ENCODE data around the gene PIANP.
"Not testable (repeated sequence)": the region's sequence is repeated elsewhere in the genome, so short reads cannot be mapped to it uniquely, and the experiment has no call there.

Gene PIANP, protein sequence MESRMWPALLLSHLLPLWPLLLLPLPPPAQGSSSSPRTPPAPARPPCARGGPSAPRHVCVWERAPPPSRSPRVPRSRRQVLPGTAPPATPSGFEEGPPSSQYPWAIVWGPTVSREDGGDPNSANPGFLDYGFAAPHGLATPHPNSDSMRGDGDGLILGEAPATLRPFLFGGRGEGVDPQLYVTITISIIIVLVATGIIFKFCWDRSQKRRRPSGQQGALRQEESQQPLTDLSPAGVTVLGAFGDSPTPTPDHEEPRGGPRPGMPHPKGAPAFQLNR

DNA sequence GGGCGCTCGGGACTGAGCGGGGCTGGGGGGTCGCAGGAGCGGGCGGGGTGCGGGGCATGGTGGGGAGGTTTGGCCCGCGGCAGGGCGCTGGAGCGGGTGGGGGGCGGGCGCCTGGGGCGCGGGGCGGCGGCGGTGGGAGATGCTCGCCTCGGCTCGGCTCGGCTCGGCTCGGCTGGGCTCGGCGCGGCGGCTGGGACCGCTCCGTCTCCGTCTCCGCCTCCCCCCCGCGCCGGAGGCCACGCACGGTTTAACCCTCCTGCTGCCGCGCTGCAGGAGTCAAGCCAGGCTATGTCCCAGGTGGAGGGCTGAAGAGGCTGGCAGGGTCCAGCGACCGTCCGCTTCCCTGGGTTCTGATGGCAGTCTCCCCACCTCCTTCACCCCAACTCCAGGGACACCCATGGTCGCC is at the start of gene PIANP:
Gene PIANP (minus strand): TSS at position 170 of the 406 bp plus-strand sequence. CDS start 2,754 bp downstream, outside the sequence.
- DNase-seq: no peak

DNA sequence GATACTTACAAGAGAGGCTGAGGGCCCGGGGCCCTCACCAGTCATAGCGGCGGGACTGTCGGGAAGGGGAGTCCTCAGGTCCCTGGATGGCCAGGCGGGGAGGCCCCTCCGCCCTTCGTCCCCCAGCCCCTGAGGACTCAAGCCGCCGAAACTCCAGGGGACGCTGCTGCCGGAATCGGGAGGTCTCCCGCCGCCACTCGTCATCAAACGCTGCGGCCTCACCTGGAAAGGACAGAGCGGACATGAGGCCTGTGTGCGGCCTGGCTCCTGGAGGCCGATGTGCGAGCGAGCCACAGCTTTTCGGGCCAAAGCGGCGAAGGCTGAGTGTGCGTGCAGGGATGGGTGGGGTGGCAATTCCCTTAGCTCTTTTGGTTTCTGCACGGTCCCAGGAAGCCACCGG is 48.1 kb upstream of the PIANP start:
- DNase-seq: no peak

DNA sequence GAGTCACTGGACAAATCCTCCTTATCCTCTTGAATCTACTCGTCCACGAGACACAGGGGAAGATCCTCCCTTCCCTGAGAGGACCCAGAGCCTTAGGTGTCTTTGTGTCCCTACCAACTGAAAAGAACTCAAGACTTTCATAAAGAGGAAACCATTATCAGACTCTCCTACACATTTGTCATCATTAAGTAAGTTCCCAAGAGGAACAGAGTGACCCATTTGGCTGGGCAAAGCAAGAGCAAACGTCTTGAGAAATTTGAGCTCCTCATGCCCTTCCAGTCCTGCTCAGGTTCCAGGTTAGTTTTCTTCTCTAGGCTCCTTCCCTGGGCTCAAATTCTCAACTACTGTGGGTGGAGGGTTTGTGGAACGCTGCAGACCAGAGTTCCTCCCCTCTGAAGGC is 46.6 kb upstream of the PIANP start:
- no peak for DNase-seq

GRCh38 chr12:6745741-6746525 is 45.3 kb upstream of the PIANP start:
- DNase-seq: peak; percentile 18

DNA sequence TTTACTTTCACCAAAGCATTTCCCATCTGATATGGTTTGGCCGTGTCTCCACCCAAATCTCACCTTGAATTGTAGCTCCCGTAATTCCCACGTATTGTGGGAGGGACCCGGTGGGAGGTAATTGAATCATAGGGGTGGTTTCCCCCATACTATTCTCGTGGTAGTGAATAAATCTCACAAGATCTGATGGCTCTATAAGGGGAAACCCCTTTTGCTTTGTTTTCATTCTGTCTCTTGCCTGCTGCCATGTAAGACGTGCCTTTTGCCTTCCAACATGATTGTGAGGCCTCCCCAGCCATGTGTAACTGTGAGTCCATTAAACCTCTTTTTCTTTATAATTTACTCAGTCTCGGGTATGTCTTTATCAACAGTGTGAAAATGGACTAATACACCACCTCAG is 42.7 kb upstream of the PIANP start:
- not testable (repeated sequence) for DNase-seq

- DNase-seq: peak; percentile 14
Measured at GRCh38 chr12:6742834-6743233, 42.2 kb upstream of the PIANP start.

DNA sequence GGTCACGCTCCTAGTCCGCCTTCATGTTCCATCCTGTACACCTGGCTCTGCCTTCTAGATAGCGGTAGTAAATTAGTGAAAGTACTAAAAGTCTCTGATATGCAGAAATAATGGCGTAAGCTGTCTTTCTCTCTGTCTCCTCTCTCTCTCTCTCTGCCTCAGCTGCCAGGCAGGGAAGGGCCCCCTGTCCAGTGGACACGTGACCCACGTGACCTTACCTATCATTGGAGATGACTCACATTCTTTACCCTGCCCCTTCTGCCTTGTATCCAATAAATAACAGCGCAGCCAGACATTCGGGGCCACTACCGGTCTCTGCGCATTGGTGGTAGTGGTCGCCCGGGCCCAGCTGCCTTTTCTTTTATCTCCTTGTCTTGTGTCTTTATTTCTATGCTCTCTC is 41.5 kb upstream of the PIANP start:
- not testable (repeated sequence) for DNase-seq

DNA sequence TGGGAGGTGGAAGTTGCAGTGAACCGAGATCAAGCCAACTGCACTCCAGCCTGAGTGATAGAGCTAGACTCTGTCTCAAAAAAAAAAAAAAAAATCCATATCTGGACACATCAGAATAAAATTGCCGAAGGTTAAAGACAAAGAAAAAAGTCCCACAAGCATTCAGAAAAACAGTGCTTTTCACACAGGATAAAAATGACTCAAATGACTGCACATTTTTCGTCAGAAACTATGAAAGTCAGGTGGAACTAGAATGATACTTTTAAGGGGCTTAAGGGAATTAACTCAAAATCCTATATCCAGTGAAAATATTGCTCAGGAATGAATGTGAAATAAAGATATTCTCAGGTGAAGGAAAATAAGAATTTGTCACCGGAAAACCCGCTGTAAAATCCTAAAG is 36.1 kb upstream of the PIANP start:
- no peak for DNase-seq

DNA sequence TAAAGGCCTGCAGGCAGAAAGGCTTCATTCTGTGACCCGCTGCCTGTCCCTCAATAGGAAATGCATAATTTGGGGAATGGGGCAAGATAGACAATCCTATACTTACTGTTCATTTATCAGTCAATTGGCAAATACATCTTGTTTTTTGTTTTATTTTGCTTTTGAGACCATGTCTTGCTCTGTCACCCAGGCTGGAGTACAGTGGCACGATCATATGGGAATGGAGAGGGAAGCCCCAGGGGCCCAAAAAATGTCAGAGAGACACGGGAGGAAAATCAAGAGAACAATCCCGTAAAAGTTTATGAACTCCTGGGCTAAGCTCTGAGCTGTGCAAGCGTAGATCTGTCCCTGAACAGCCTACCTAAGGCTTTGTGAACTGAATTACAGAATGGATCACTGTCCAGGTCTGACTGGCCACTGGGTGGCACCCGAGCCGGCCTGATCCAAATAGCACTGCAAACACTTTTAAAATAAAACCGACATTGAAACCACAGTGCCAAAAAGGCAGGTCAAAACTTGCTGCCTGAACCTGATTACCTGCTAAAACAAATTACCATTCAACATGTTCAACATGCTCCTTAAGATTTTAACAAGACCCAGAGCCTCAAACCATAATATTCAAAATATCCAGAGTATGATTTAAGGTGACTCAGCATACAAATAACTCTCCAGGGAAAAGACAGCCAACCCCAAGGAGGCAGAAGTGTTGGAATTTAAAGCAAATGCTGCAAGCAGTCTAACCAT is 35.0 kb upstream of the PIANP start:
- peak; percentile 27 for DNase-seq

GRCh38 chr12:6734506-6735387 is 34.1 kb upstream of the PIANP start:
- DNase-seq: no peak

DNA sequence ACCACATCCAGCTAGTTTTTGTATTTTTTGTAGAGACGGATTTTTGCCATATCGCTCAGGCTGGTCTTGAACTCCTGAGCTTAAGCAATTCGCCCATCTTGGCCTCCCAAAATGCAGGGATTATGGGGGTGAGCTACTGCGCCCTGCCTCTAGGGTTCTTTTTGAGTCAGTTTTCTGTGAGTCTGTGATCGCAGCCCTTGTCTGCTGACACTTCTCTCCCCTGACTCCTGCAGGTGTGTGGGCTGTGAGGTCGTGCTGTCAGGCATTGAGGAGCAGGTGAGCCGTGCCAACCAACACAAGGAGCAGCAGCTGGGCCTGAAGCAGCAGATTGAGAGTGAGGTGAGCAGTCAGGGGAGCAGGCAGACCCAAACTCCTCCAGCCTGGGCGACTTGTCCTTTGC is 29.6 kb upstream of the PIANP start:
- DNase-seq: no peak

DNA sequence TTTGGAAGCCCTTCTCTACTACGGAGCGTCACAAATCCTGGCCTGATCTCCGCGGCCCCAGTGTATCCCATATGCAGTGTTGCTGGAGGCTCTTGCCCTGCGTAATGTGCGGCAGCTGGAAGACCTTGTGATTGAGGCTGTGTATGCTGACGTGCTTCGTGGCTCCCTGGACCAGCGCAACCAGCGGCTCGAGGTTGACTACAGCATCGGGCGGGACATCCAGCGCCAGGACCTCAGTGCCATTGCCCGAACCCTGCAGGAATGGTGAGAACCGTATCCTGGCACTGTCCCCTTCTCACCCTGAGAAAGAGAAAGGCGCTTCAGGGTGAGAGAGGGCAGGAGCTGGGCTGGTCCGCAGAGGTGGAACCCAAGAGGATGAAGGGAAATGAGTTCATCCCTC is 28.6 kb upstream of the PIANP start:
- DNase-seq: no peak

DNA sequence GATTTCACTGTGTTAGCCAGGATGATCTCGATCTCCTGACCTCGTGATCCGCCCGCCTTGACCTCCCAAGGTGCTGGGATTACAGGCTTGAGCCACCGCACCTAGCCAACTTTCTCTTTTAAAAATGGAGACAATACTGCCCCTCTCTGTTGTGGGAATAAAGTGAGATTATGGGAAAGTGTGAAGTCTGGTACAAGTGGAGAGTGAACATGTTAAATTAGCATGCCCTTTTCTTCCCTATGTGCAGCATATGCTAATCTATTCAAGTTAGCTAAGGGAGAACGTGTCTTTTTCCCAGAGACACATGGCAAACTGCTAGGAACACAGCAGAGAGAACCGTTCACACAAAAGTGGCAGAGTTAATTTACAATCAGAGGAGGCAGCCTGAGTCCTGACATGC is 24.7 kb upstream of the PIANP start:
- no peak for DNase-seq

DNA sequence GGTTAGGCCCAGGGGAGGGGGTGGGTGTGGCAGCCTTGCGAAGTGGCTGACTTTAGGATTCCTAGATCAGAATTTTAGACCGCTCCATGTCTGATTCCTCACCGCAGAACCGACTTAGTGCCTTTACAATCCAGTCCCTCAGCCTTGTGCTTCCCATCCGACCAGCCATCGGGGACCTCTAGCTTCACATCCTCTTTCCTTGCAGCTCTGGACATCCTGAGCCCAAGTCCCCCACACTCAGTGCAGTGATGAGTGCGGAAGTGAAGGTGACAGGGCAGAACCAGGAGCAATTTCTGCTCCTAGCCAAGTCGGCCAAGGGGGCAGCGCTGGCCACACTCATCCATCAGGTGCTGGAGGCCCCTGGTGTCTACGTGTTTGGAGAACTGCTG is 23.8 kb upstream of the PIANP start:
- peak; percentile 42 for DNase-seq

- DNase-seq: peak; percentile 99
Measured at GRCh38 chr12:6723607-6724408, 23.2 kb upstream of the PIANP start, which contains the start of gene COPS7A. Gene COPS7A (plus strand): TSS chr12:6724046. CDS start chr12:6724657, 611 bp downstream.

GRCh38 chr12:6722863-6723262 is 22.2 kb upstream of the PIANP start:
- no peak for DNase-seq

DNA sequence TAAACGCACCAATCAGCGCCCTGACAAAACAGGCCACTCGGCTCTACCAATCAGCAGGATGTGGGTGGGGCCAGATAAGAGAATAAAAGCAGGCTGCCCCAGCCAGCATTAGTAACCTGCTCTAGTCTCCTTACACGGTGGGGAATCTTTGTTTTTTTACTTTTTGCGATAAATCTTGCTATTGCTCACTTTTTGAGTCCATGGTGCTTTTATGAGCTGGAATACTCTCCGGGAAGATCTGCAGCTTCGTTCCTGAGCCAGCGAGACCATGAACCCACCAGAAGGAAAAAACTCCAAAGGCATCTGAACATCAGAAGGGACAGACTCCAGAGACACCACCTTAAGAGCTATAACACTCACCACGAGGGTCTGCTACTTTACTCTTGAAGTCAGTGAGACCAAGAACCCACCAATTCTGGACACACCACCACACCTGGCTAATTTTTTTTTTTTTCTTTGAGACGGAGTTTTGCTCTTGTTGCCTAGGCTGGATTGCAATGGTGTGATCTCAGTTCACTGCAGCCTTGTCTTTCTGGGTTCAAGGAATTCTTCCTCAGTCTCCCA is 16.3 kb upstream of the PIANP start:
- no peak for DNase-seq

DNA sequence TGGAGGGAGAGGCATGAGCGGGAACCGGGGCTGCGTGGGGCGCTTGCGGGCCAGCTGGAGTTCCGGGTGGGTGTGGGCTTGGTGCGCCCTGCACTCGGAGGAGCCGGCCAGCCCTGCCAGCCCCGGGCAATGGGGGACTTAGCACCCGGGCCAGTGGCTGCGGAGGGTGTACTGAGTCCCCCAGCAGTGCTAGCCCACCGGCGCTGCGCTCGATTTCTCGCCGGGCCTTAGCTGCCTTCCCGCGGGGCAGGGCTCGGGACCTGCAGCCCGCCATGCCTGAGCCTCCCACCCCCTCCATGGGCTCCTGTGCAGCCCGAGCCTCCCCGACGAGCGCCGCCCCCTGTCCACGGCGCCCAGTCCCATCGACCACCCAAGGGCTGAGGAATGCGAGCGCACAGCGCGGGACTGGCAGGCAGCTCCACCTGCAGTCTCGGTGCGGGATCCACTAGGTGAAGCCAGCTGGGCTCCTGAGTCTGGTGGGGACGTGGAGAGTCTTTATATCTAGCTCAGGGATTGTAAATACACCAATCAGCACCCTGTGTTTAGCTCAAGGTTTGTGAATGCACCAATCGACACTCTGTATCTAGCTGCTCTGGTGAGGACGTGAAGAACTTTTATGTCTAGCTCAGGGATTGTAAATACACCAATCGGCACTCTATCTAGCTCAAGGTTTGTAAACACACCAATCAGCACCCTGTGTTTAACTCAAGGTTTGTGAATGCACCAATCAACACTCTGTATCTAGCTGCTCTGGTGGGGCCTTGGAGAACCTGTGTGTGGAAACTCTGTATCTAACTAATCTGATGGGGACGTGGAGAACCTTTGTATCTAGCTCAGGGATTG is 15.6 kb upstream of the PIANP start:
- not testable (repeated sequence) for DNase-seq

GRCh38 chr12:6708960-6709394 is 8.4 kb upstream of the PIANP start:
- peak; percentile 21 for DNase-seq

GRCh38 chr12:6708351-6708750 is 7.7 kb upstream of the PIANP start:
- not testable (repeated sequence) for DNase-seq
